ENCODE measurements around the gene REEP1.

DNA sequence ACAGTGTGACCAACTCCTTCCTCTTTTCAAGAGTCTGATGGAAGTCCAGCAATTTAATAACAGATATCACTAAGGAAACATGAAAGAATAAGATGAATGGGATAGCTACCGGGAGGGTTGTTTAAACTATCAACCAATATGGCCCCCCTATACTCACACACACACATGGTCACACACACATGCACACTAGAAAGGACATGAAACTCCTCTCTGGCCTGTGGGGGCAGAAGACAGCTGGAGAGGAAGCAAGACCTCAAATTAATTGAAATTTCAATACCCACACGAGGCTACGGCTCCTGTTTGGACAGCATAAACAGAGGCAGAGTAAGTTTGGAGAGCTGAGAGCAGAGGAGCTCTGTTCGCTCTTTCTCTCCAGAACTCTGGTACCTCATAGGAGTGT lies 34.7 kb upstream of the REEP1 start:
- TF ChIP-seq, protein P1, sequence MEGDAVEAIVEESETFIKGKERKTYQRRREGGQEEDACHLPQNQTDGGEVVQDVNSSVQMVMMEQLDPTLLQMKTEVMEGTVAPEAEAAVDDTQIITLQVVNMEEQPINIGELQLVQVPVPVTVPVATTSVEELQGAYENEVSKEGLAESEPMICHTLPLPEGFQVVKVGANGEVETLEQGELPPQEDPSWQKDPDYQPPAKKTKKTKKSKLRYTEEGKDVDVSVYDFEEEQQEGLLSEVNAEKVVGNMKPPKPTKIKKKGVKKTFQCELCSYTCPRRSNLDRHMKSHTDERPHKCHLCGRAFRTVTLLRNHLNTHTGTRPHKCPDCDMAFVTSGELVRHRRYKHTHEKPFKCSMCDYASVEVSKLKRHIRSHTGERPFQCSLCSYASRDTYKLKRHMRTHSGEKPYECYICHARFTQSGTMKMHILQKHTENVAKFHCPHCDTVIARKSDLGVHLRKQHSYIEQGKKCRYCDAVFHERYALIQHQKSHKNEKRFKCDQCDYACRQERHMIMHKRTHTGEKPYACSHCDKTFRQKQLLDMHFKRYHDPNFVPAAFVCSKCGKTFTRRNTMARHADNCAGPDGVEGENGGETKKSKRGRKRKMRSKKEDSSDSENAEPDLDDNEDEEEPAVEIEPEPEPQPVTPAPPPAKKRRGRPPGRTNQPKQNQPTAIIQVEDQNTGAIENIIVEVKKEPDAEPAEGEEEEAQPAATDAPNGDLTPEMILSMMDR (IDR thresholded peaks at IDR 0.05; ENCODE audit: insufficient read depth, low read length, poor library complexity, severe bottlenecking) = no peak
- no peak for TF ChIP-seq EZH2phosphoT487 (conservative IDR thresholded peaks at IDR 0.05; ENCODE audit: low read length)
